ENCODE measurements around the gene GPC5.
"Not testable (repeated sequence)": the region's sequence is repeated elsewhere in the genome, so short reads cannot be mapped to it uniquely, and the experiment has no call there.

Gene GPC5

DNA sequence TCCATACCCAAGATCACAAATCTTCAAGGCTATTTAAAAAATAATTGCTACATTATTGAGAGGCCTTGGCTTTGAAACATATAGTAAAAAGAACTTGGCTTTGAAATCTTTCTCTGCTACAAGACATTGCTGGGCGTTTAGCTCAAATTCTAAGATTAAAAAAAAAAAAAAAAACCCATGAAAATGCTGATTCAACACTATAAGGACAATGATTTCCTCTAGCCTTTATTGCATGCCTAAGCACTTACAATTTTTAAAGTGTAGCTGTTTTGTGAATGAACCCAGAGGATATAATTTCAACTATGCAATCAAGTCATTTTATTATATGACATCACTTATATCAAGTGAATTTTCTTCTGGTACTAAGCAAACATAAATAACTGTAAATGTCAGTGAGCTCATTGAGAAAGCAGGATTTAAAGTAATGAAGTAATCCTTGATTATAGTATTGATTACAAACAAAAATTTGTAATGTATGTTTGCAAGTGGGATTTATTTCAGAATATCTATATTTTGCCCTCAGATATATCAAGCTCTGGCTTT is 1488.2 kb downstream of the GPC5 start:
- no peak for DNase-seq (ENCODE audit: extremely low read depth in 1 of 2, low read depth in 1 of 2)

DNA sequence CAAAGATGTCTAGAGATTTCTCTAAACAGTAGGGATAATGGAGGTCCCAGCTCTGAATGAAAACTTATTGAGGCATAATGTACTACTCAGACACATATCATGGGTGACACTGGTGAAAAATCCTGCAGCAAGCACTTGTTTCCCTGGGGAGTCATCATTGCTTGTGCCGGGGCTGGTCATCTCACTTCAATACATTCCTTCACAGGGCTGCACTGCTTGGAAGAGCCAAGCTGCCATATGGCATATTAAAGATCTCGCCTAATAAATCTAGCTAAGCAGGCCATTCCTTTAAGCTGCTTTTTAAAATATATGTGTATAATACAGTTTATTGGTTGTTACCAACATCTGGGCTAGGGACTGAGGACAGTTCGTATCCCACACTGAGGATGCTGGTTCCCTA is 1496.0 kb downstream of the GPC5 start:
- DNase-seq (ENCODE audit: extremely low read depth in 1 of 2, low read depth in 1 of 2) = no peak

DNA sequence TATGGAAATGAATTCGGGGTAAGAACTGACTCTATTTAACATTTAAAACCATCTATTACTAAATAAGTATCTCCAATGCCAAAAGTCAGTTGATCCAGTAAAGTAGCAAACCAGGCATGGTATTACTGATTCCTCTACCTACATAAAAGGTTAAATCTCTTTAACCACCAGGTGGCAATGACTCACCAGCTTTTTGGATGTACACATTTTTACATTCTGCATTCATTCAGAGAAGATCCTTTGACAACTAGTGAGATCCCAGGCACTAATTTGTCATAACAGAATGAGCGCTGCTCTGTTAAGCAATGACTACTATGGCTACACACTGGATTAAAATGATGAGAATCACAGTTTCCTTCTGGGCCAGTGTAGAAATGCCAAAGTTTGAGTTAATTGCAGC is 1498.4 kb downstream of the GPC5 start:
- no peak for DNase-seq (ENCODE audit: extremely low read depth in 1 of 2, low read depth in 1 of 2)

DNA sequence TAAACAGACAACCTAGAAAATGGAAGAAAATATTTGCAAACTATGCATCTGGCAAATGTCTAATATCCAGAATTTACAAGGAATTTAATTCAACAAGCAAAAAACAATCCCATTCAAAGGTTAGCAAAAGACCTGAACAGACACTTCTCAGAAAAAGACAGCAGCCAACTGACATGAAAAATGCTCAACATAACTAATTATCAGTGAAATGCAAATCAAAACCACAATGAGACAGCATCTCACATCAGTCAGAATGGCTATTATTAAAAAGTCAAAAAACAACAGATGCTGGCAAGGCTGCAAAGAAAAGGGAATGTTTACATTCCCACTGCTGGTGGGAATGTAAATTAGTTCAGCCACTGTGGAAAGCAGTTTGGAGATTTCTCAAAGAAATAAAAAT is 1500.5 kb downstream of the GPC5 start:
- not testable (repeated sequence) for DNase-seq (ENCODE audit: extremely low read depth in 1 of 2, low read depth in 1 of 2)

DNA sequence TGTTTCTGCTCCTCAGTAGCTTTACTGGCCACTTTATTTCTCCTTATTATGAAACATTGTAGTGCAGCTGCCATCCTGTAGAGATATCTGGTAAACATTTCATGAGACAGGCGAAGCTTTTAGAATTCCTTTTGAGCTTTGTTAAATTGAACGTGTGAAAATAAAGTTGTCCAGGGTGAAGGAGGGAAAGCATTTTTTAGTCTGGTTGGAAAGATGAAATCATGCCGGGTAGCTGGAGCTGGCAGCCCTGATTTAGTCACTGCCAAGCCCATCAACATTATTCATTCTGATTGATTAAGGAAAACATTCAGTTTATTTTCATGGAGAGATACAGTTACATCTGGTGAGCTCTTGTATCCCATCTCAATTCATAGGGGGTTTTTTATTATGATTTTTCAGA is 1502.0 kb downstream of the GPC5 start:
- no peak for DNase-seq (ENCODE audit: extremely low read depth in 1 of 2, low read depth in 1 of 2)

DNA sequence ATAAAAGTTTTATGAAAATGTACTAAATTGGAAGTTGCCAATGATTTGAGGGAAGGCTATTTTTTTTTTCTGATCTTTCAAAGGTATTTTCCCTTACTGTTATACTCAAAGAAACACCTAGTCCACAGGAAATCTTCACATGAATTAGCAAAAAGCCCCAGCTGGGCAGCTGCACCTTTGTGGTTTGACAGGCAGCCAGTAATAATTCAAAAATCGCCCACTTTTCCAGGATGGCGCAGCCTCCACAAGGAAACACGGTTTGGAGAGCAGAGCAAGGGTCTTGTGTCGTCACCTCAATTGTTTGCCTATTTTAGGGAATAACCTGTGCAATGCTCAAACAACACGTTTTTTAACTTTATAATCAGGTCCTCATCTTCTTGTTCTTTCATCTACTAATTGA is 1503.3 kb downstream of the GPC5 start:
- no peak for DNase-seq (ENCODE audit: extremely low read depth in 1 of 2, low read depth in 1 of 2)

DNA sequence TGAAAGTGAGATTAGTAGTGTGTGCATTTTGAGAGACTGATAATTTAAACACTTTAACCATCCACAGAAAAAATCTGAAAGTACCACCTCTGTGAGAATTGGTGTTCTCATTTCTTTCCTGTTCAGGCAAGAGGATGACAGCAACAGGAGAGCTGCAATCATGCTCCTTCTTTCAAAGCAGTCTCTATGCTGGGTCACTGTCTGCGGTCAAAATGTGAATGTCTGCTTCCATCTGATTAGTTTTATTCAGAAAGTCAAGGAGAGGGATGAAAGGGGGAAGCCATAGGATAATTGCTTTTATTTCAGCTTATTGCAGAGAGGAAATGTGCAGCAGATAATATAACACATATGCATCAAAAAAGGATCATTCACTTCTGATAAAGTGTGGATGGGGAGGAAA is 1514.2 kb downstream of the GPC5 start:
- DNase-seq (ENCODE audit: extremely low read depth in 1 of 2, low read depth in 1 of 2) = no peak

DNA sequence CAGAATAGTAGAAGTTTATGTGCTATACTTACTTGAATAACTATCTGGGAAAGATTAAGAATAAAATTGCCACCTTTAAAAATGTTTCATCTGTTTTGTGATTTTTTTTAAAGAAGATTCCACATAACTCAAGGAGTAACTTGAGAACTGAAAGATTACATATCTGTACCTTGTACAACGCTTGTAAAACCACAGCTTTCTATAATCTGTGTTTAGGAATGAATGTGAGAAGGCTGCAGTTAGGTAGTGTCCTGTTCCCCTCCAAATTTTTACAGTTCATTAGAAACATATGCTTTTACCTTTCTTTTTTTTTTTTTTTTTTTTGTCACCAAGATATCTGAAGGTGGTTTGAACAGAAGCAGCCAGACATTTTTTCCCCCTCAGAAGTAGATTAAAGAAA is 1515.4 kb downstream of the GPC5 start:
- no peak for DNase-seq (ENCODE audit: extremely low read depth in 1 of 2, low read depth in 1 of 2)
